WTC11 (cell line): ENCODE measurements around the gene CLDN6. TPM values are rescaled to one million over a fixed set of nuclear protein-coding genes. Genes with fewer than 3 reads are reported as not detected.

Experiments used
- ATAC-seq: fragments of 200-7000 bp; cut with Tn5 transposase; 2 replicates; pipeline ENCODE4 v1.10.0; 2021; ENCODE audit warnings: mild to moderate bottlenecking, moderate library complexity
- CTCF ChIA-PET: fragments of 300-600 bp; sonication (Branson Sonifier 250); formaldehyde crosslinking; loops from one replicate; lab custom pipeline; 2021; ENCODE audit warnings: antibody characterized with exemption; lab: Charles Lee
- POLR2A ChIA-PET: fragments of 350-600 bp; sonication (Branson Sonifier 250); formaldehyde crosslinking; loops from one replicate; lab custom pipeline; 2021; ENCODE audit warnings: antibody characterized with exemption; lab: Charles Lee
- DNase-seq: peaks from one replicate; pipeline ENCODE4 v3.0.0; 2021; ENCODE audit warnings: low spot score
- H3K27ac Mint-ChIP-seq: 2 replicates; pipeline ENCODE4 v1.8.0; 2021; ENCODE audit warnings: mixed read lengths
- H3K27me3 Mint-ChIP-seq: 2 replicates; pipeline ENCODE4 v1.8.0; 2021; ENCODE audit warnings: low read depth, mild to moderate bottlenecking, moderate library complexity, mixed read lengths
- H3K36me3 Mint-ChIP-seq: 2 replicates; pipeline ENCODE4 v1.8.0; 2021; ENCODE audit warnings: mixed read lengths
- H3K4me1 Mint-ChIP-seq: 2 replicates; pipeline ENCODE4 v1.8.0; 2022; ENCODE audit warnings: mixed read lengths
- H3K4me3 Mint-ChIP-seq: 2 replicates; pipeline ENCODE4 v1.8.0; 2021; ENCODE audit warnings: mild to moderate bottlenecking, moderate library complexity, mixed read lengths
- H3K9me3 Mint-ChIP-seq: 2 replicates; pipeline ENCODE4 v1.8.0; 2021; ENCODE audit warnings: mixed read lengths
- CBFB ChIP-seq: sonication (generic); formaldehyde crosslinking; IDR thresholded peaks from 2 replicates; pipeline ENCODE4 v1.8.1; 2022; ENCODE audit warnings: mild to moderate bottlenecking, low read depth, missing genetic modification reagents
- CREM ChIP-seq: sonication (generic); formaldehyde crosslinking; IDR thresholded peaks from 2 replicates; pipeline ENCODE4 v1.8.1; 2022; ENCODE audit warnings: mild to moderate bottlenecking, missing genetic modification reagents, moderate library complexity
- ELF4 ChIP-seq: sonication (generic); formaldehyde crosslinking; IDR thresholded peaks from 2 replicates; pipeline ENCODE4 v1.8.1; 2022; ENCODE audit warnings: low read depth, mild to moderate bottlenecking, moderate library complexity, missing genetic modification reagents
- ETV6 ChIP-seq: sonication (generic); formaldehyde crosslinking; IDR thresholded peaks from 2 replicates; pipeline ENCODE4 v1.8.1; 2022; ENCODE audit warnings: mild to moderate bottlenecking, missing genetic modification reagents
- GRHL2 ChIP-seq: fragments of 250-450 bp; sonication (Bioruptor Pico); IDR thresholded peaks from 2 replicates; pipeline ENCODE4 v1.8.0; 2022; ENCODE audit warnings: mild to moderate bottlenecking, moderate library complexity; ENCODE audit not compliant: insufficient replicate concordance, severe bottlenecking
- HMGA2 ChIP-seq: fragments of 250-450 bp; sonication (Bioruptor Pico); IDR thresholded peaks from 2 replicates; pipeline ENCODE4 v1.4.0; 2021; ENCODE audit warnings: mild to moderate bottlenecking, moderate library complexity
- KAT7 ChIP-seq: sonication (generic); formaldehyde crosslinking; IDR thresholded peaks from 2 replicates; pipeline ENCODE4 v1.8.1; 2023; ENCODE audit warnings: missing genetic modification reagents, mild to moderate bottlenecking, borderline replicate concordance
- NFE2L1 ChIP-seq: sonication (generic); formaldehyde crosslinking; IDR thresholded peaks from 2 replicates; pipeline ENCODE4 v1.8.1; 2023; ENCODE audit warnings: missing genetic modification reagents
- NR2C2 ChIP-seq: sonication (generic); formaldehyde crosslinking; IDR thresholded peaks from 2 replicates; pipeline ENCODE4 v1.8.0; 2022; ENCODE audit warnings: mild to moderate bottlenecking, missing genetic modification reagents
- SMAD3 ChIP-seq: sonication (generic); formaldehyde crosslinking; IDR thresholded peaks from 2 replicates; pipeline ENCODE4 v1.8.0; 2022; ENCODE audit warnings: missing genetic modification reagents, mild to moderate bottlenecking, borderline replicate concordance
- TEAD1 ChIP-seq: sonication (generic); formaldehyde crosslinking; IDR thresholded peaks from 2 replicates; pipeline ENCODE4 v1.8.0; 2022; ENCODE audit warnings: mild to moderate bottlenecking, missing genetic modification reagents
- ZNF121 ChIP-seq: sonication (generic); formaldehyde crosslinking; IDR thresholded peaks from 2 replicates; pipeline ENCODE4 v1.8.0; 2023; ENCODE audit warnings: missing genetic modification reagents
- ZNF219 ChIP-seq: sonication (generic); formaldehyde crosslinking; IDR thresholded peaks from 2 replicates; pipeline ENCODE4 v1.8.0; 2023; ENCODE audit warnings: missing genetic modification reagents, mild to moderate bottlenecking, borderline replicate concordance
- ZNF263 ChIP-seq: sonication (generic); formaldehyde crosslinking; IDR thresholded peaks from 2 replicates; pipeline ENCODE4 v1.8.1; 2022; ENCODE audit warnings: low read depth, mild to moderate bottlenecking, moderate library complexity, missing genetic modification reagents
- total RNA-seq: library from RNA; stranded (reverse); gene quantifications from 3 replicates; pipeline ENCODE4 v1.2.3, GENCODE V29; 2021
- TF ChIP-seq, protein P1 (sequence below): sonication (generic); formaldehyde crosslinking; IDR thresholded peaks from 2 replicates; pipeline ENCODE4 v1.8.0; 2023; ENCODE audit warnings: missing genetic modification reagents, mild to moderate bottlenecking, borderline replicate concordance
- TF ChIP-seq, protein P2 (sequence below): sonication (generic); formaldehyde crosslinking; IDR thresholded peaks from 2 replicates; pipeline ENCODE4 v1.8.1; 2022; ENCODE audit warnings: mild to moderate bottlenecking, moderate library complexity, missing genetic modification reagents
- TF ChIP-seq, protein P3 (sequence below): sonication (generic); formaldehyde crosslinking; IDR thresholded peaks from 2 replicates; pipeline ENCODE4 v1.8.1; 2022; ENCODE audit warnings: mild to moderate bottlenecking, missing genetic modification reagents, moderate library complexity, borderline replicate concordance
- TF ChIP-seq, protein P4 (sequence below): fragments of 250-450 bp; sonication (Bioruptor Pico); IDR thresholded peaks from 2 replicates; pipeline ENCODE4 v1.8.0; 2021; ENCODE audit warnings: mild to moderate bottlenecking

The CLDN6 gene
- total RNA-seq, 1 experiment from 2014 or later = 746 TPM

DNA sequence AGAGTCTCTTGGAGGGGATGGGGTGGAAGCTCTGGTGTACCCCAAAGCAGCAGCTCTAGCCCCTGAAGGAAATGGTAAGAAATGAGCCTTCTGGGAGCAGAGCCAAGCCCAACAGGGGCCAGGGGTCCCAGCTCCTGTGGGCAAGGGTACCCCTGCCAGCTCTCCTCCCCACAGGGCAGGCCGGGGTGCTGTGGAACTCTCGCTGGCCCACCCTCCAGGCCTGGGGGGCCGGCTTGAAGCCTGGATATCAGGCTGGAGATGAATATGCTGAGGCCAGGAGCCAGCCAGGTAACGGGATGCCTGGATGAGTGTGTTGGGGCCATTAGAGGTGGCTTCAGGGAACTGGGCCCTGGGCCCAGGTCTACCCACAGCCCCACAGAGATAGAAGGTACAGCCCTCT, 17.4 kb downstream of the CLDN6 start:
- no peak for TF ChIP-seq CBFB (CRISPR knock-in tag)
- TF ChIP-seq KAT7 (CRISPR knock-in tag) = no peak
- TF ChIP-seq NFE2L1 (CRISPR knock-in tag) = no peak
- TF ChIP-seq GRHL2 (CRISPR knock-in tag) = no peak
- no peak for TF ChIP-seq ZNF263 (CRISPR knock-in tag)
- TF ChIP-seq, protein P1, sequence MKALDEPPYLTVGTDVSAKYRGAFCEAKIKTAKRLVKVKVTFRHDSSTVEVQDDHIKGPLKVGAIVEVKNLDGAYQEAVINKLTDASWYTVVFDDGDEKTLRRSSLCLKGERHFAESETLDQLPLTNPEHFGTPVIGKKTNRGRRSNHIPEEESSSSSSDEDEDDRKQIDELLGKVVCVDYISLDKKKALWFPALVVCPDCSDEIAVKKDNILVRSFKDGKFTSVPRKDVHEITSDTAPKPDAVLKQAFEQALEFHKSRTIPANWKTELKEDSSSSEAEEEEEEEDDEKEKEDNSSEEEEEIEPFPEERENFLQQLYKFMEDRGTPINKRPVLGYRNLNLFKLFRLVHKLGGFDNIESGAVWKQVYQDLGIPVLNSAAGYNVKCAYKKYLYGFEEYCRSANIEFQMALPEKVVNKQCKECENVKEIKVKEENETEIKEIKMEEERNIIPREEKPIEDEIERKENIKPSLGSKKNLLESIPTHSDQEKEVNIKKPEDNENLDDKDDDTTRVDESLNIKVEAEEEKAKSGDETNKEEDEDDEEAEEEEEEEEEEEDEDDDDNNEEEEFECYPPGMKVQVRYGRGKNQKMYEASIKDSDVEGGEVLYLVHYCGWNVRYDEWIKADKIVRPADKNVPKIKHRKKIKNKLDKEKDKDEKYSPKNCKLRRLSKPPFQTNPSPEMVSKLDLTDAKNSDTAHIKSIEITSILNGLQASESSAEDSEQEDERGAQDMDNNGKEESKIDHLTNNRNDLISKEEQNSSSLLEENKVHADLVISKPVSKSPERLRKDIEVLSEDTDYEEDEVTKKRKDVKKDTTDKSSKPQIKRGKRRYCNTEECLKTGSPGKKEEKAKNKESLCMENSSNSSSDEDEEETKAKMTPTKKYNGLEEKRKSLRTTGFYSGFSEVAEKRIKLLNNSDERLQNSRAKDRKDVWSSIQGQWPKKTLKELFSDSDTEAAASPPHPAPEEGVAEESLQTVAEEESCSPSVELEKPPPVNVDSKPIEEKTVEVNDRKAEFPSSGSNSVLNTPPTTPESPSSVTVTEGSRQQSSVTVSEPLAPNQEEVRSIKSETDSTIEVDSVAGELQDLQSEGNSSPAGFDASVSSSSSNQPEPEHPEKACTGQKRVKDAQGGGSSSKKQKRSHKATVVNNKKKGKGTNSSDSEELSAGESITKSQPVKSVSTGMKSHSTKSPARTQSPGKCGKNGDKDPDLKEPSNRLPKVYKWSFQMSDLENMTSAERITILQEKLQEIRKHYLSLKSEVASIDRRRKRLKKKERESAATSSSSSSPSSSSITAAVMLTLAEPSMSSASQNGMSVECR (CRISPR knock-in tag) = no peak
- no peak for TF ChIP-seq SMAD3 (CRISPR knock-in tag)
- no peak for TF ChIP-seq NR2C2 (CRISPR knock-in tag)
- TF ChIP-seq, protein P2, sequence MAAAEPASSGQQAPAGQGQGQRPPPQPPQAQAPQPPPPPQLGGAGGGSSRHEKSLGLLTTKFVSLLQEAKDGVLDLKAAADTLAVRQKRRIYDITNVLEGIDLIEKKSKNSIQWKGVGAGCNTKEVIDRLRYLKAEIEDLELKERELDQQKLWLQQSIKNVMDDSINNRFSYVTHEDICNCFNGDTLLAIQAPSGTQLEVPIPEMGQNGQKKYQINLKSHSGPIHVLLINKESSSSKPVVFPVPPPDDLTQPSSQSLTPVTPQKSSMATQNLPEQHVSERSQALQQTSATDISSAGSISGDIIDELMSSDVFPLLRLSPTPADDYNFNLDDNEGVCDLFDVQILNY (CRISPR knock-in tag) = no peak
- TF ChIP-seq ETV6 (CRISPR knock-in tag) = no peak
- TF ChIP-seq, protein P3, sequence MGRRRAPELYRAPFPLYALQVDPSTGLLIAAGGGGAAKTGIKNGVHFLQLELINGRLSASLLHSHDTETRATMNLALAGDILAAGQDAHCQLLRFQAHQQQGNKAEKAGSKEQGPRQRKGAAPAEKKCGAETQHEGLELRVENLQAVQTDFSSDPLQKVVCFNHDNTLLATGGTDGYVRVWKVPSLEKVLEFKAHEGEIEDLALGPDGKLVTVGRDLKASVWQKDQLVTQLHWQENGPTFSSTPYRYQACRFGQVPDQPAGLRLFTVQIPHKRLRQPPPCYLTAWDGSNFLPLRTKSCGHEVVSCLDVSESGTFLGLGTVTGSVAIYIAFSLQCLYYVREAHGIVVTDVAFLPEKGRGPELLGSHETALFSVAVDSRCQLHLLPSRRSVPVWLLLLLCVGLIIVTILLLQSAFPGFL = no peak
- TF ChIP-seq ZNF121 (CRISPR knock-in tag) = no peak
- TF ChIP-seq, protein P4, sequence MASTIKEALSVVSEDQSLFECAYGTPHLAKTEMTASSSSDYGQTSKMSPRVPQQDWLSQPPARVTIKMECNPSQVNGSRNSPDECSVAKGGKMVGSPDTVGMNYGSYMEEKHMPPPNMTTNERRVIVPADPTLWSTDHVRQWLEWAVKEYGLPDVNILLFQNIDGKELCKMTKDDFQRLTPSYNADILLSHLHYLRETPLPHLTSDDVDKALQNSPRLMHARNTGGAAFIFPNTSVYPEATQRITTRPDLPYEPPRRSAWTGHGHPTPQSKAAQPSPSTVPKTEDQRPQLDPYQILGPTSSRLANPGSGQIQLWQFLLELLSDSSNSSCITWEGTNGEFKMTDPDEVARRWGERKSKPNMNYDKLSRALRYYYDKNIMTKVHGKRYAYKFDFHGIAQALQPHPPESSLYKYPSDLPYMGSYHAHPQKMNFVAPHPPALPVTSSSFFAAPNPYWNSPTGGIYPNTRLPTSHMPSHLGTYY = no peak
- no peaks in the 10 kb centered on the region for H3K9me3 Mint-ChIP-seq
- no peaks in the 10 kb centered on the region for H3K36me3 Mint-ChIP-seq
- no peaks in the 10 kb centered on the region for H3K27me3 Mint-ChIP-seq
- ATAC-seq = no peak
- peaks cover 8% of the 10 kb centered on the region for H3K4me1 Mint-ChIP-seq
- no peak for DNase-seq
- ChIA-PET POLR2A (interaction anchor here (1.0 to 13.9 kb wide), 3 partner anchors 21 to 31 kb away, joined by 3 to 502 read pairs (median 3); partner anchors contain the start of genes CLDN6, HCFC1R1, THOC6 and TNFRSF12A), CTCF (interaction anchor here (0.9 to 13.4 kb wide), 15 partner anchors 9 to 162 kb away, joined by 3 to 355 read pairs (median 6); partner anchors contain the start of genes CLDN6, CLDN9, HCFC1R1 and THOC6)
- H3K27ac Mint-ChIP-seq = no peak overlapping the region
- H3K4me3 Mint-ChIP-seq = no peak overlapping the region

DNA sequence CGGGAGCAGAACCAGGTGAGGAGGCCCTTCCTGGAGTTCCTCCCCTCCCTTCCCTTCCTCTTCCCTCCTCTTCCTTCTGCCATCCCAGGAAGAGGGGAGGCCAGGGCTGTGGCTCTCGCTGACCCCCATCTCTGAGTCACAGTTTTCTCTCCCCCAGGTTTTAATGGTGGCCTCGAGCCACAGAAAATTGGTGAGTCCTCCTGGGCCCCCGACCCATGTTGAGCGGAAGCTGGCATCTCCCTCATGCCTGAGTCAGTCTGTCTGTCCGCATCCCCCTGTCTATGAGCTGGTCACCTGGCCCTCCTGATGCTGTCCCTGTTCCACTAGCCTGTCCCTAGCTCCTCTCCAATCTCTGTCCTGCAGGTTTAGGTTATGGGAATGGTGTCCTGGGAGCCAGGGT, 18.1 kb downstream of the CLDN6 start:
- no peaks in the 10 kb centered on the region for H3K27me3 Mint-ChIP-seq
- no peaks in the 10 kb centered on the region for H3K9me3 Mint-ChIP-seq
- ChIA-PET POLR2A (interaction anchor here (13.9 kb wide), 1 partner anchor 22 kb away, joined by 502 read pairs; the partner anchor contains the start of genes CLDN6, HCFC1R1, THOC6 and TNFRSF12A), CTCF (interaction anchor here (1.1 to 13.4 kb wide), 3 partner anchors 9 to 30 kb away, joined by 3 to 355 read pairs (median 13); no protein-coding TSS in a partner anchor)
- TF ChIP-seq GRHL2 (CRISPR knock-in tag) = no peak
- no peak for TF ChIP-seq ZNF121 (CRISPR knock-in tag)
- TF ChIP-seq HMGA2 = no peak
- TF ChIP-seq TEAD1 (CRISPR knock-in tag) = no peak
- TF ChIP-seq, protein P2 (CRISPR knock-in tag) = no peak
- no peak for TF ChIP-seq CREM
- no peak for TF ChIP-seq SMAD3 (CRISPR knock-in tag)
- no peak for TF ChIP-seq ELF4 (CRISPR knock-in tag)
- no peak for TF ChIP-seq ZNF219 (CRISPR knock-in tag)
- H3K4me1 Mint-ChIP-seq = peaks cover 5% of the 10 kb centered on the region
- H3K4me3 Mint-ChIP-seq = no peak overlapping the region
- DNase-seq (no peak), ATAC-seq (no peak)
- H3K36me3 Mint-ChIP-seq = no peaks in the 10 kb centered on the region
- H3K27ac Mint-ChIP-seq = no peak overlapping the region
